Activated T-cell treated with anti-CD3 and anti-CD28 coated beads, Interleukin-2, amount 50 U/mL, for 24 hours (primary cell): ENCODE results near the gene MROH7.

Source experiments
- DNase-seq: peaks from one replicate; pipeline ENCODE4 v3.0.0-alpha.2; 2020
- H3K27ac Mint-ChIP-seq: 2 replicates; pipeline ENCODE4 v1.8.0; 2020; ENCODE audit warnings: mild to moderate bottlenecking, mixed read lengths
- H3K27me3 Mint-ChIP-seq: 2 replicates; pipeline ENCODE4 v1.8.0; 2020; ENCODE audit warnings: mixed read lengths
- H3K36me3 Mint-ChIP-seq: 2 replicates; pipeline ENCODE4 v1.8.0; 2020; ENCODE audit warnings: low read depth, mixed read lengths
- H3K4me1 Mint-ChIP-seq: 2 replicates; pipeline ENCODE4 v1.8.0; 2020; ENCODE audit warnings: low read depth, mixed read lengths
- H3K4me3 Mint-ChIP-seq: 2 replicates; pipeline ENCODE4 v1.8.0; 2020; ENCODE audit warnings: mild to moderate bottlenecking, moderate library complexity, mixed read lengths
- H3K9me3 Mint-ChIP-seq: 2 replicates; pipeline ENCODE4 v1.8.0; 2020; ENCODE audit warnings: mixed read lengths

Gene MROH7

GRCh38 chr1:54744696-54745095 is 103.1 kb downstream of the MROH7 start:
- H3K4me1 Mint-ChIP-seq: no peaks in the 10 kb centered on the region

DNA sequence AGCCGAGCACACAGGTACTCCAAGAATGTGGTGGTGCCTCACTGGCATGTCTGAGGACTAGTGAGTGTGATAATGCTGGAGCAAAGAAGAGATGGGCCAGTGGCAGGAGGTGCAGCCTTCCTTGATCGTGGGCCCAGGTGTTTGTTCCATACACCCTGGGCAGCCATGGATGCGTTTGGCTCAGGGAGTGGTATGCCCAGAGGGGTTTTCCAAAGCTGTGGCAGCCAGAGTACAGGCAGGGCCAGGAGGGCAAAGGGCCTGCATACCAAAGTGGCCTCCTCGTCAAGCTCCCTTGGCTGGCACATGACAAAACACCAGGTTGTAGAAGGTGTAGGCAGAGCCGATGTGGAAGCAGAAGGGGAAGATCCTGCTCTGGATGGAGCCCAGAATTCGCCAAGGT is 103.7 kb downstream of the MROH7 start:
- Mint-ChIP-seq H3K9me3 (no peaks in the 10 kb centered on the region), H3K4me3 (no peak overlapping the region), H3K27ac (no peak overlapping the region), H3K4me1 (no peaks in the 10 kb centered on the region), H3K27me3 (no peaks in the 10 kb centered on the region), H3K36me3 (peaks cover 46% of the 10 kb centered on the region)
- no peak for DNase-seq

More at GRCh38 chr1:54744696-54745095, 103.1 kb downstream of the MROH7 start:
- Mint-ChIP-seq H3K4me3 (no peak overlapping the region), H3K9me3 (no peaks in the 10 kb centered on the region), H3K27me3 (no peaks in the 10 kb centered on the region), H3K36me3 (peaks cover 51% of the 10 kb centered on the region), H3K27ac (no peak overlapping the region)
- no peak for DNase-seq

- H3K27me3 Mint-ChIP-seq: no peaks in the 10 kb centered on the region
- no peak for DNase-seq
- H3K9me3 Mint-ChIP-seq: no peaks in the 10 kb centered on the region
- H3K27ac Mint-ChIP-seq: no peak overlapping the region
- peaks cover 40% of the 10 kb centered on the region for H3K36me3 Mint-ChIP-seq
- no peak overlapping the region for H3K4me3 Mint-ChIP-seq
- no peaks in the 10 kb centered on the region for H3K4me1 Mint-ChIP-seq
Observed at GRCh38 chr1:54745864-54746263, 104.3 kb downstream of the MROH7 start.

DNA sequence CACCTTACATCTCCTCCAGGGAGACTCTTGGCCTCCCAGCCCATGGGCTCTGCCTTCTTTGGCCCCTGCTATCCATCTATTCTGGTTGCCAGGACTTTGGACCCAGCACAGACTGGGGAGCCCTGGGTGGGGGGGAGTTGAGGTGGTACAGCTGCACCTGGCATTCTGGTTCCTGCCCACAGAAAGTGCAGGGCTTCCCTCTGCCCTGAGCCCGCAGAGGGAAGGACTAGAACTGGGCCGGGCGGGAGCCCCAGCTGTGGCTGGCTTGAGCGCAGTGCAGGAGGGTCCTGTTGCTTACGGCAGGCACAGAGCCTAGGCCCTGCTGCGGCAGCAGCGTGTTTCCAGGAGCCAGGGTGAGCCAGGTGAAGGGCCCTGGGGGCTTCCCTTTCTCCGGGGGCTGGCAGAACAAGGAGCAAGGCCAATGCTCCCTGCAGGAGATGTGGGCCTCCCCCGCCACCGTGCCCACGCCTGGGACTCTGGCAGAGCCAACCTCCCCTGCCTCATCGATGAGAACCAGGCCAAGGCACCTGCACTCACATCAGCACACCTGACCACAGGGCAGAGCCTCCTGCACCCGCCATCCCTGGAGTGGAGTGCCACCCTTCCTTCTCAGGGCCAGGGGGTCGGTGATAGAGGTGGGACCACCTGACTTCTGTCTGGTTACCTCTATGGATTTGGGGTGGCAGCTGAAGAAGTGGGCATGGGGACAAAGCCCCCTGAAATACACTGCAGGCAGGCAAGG is 106.7 kb downstream of the MROH7 start:
- no peak for DNase-seq
- no peak overlapping the region for H3K27ac Mint-ChIP-seq
- H3K4me1 Mint-ChIP-seq: no peaks in the 10 kb centered on the region
- no peaks in the 10 kb centered on the region for H3K27me3 Mint-ChIP-seq
- H3K36me3 Mint-ChIP-seq: peaks cover 16% of the 10 kb centered on the region
- no peak overlapping the region for H3K4me3 Mint-ChIP-seq
- no peaks in the 10 kb centered on the region for H3K9me3 Mint-ChIP-seq

DNA sequence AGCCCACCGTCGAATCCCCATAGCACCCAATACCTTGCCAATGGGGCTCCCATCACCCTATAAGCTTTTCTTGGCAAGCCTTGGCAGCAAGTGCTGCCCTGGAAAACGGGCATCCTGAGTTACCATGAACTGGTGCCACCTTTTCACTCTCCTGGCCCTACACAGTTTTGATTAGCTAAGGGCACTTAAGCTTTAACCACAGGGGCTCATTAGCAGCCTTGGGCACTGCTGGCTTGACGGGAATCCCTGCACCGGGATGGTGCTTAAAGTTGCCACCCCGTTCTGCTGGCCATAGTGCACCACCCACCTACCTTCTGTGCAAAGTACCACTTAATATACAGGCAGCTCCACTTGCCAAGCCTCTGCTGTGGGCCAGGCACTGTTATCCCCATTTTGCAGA is 109.0 kb downstream of the MROH7 start:
- Mint-ChIP-seq H3K27ac (no peak overlapping the region), H3K4me3 (no peak overlapping the region), H3K27me3 (no peaks in the 10 kb centered on the region), H3K9me3 (no peaks in the 10 kb centered on the region), H3K36me3 (peaks cover 2% of the 10 kb centered on the region), H3K4me1 (no peaks in the 10 kb centered on the region)
- no peak for DNase-seq

- Mint-ChIP-seq H3K36me3 (peaks cover 7% of the 10 kb centered on the region), H3K27ac (no peak overlapping the region), H3K27me3 (no peaks in the 10 kb centered on the region), H3K4me3 (no peak overlapping the region), H3K4me1 (no peaks in the 10 kb centered on the region), H3K9me3 (no peaks in the 10 kb centered on the region)
- no peak for DNase-seq
Observed at GRCh38 chr1:54751426-54751825, 109.8 kb downstream of the MROH7 start.

DNA sequence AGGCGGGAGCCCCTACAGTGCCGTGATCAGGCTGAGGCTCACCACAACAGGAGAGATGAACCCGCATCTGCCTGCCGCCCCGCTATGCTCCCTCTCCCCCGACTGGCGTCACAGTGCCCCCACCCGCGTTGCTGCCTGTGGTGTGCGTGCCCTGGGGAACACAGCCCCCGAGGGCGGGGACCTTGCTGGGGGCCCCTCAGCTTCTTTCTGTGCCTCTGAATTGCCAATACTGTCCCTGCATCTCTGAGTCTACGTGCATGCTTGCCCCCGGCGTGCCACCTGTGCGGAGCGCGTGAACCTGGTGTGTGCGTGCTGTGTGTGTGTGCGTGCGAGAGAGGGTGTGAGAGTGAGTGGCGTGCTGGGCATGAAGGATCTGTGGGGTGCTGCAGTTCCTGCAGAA is 112.5 kb downstream of the MROH7 start:
- H3K27me3 Mint-ChIP-seq: no peaks in the 10 kb centered on the region
- no peaks in the 10 kb centered on the region for H3K9me3 Mint-ChIP-seq

GRCh38 chr1:54754486-54755285 is 113.1 kb downstream of the MROH7 start:
- Mint-ChIP-seq H3K4me3 (no peak overlapping the region), H3K4me1 (no peaks in the 10 kb centered on the region), H3K27ac (no peak overlapping the region), H3K36me3 (peaks cover 36% of the 10 kb centered on the region), H3K9me3 (no peaks in the 10 kb centered on the region), H3K27me3 (no peaks in the 10 kb centered on the region)
- DNase-seq: no peak

More for the DNA sequence above, 112.5 kb downstream of the MROH7 start:
- no peak for DNase-seq
- no peak overlapping the region for H3K27ac Mint-ChIP-seq
- H3K36me3 Mint-ChIP-seq: peaks cover 32% of the 10 kb centered on the region
- H3K4me3 Mint-ChIP-seq: no peak overlapping the region
- no peaks in the 10 kb centered on the region for H3K4me1 Mint-ChIP-seq

DNA sequence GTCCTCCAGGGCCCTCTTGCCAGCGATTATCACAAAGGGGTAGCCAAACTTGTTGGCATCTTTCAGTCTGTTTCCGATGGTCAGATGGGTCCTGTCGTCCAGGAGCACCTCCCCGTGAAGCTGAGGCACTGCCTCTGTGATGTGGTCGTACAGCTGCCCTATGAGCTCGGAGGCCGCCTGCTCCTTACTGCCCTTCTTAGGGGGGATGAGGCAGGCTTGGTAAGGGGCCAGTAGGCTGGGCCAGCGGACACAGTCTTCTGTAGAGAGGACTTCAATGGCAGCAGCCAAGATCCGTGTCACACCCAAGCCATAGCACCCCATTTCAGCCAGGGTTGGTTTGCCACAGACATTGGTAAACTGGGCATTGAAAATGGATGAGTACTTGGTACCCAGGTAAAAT is 116.2 kb downstream of the MROH7 start:
- Mint-ChIP-seq H3K9me3 (no peaks in the 10 kb centered on the region), H3K27ac (no peak overlapping the region)
- no peak for DNase-seq

DNA sequence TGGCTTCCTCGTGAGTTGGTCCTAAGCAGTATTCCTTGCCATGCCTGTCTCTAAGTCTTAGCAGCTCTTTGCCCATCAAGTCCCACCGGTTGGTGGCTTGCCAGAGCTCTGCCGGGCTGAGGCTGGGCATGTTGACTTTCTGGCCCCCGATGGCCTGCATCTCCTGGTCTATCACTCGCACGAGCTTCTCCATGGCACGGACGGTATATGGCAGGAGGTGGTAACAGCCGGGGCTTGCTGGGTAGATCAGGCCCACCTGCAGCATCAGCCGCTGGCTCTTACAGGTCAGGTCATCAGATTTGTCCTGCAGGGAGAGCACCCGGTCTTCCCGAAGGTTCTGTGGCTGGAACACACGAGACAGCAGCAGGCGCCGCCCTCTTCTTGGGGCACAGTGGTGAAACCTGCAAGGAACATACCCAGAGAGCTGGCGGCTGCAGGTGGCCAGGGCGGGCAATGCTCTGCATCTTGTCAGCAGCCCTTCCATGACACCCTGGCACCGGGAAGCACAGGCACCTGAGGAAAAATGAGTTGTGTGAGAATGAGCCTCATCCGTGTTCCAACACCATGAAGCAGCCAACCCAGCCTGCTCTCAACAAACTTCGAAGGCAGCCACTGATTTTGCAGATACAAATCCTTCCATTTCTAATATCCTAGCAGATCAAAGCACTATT is 117.2 kb downstream of the MROH7 start:
- Mint-ChIP-seq H3K4me3 (no peak overlapping the region), H3K9me3 (no peaks in the 10 kb centered on the region), H3K27me3 (no peaks in the 10 kb centered on the region), H3K4me1 (peaks cover 9% of the 10 kb centered on the region), H3K27ac (no peak overlapping the region), H3K36me3 (peaks cover 36% of the 10 kb centered on the region)
- no peak for DNase-seq

More for the DNA sequence above, 116.2 kb downstream of the MROH7 start:
- no peaks in the 10 kb centered on the region for H3K27me3 Mint-ChIP-seq
- no peak overlapping the region for H3K4me3 Mint-ChIP-seq
- peaks cover 36% of the 10 kb centered on the region for H3K36me3 Mint-ChIP-seq
- peaks cover 3% of the 10 kb centered on the region for H3K4me1 Mint-ChIP-seq
